NCI-H226 (cell line): ENCODE results near the gene RPL32.
"Not testable (repeated sequence)": the region's sequence is repeated elsewhere in the genome, so short reads cannot be mapped to it uniquely, and the experiment has no call there.

Source experiments
- DNase-seq: peaks from one replicate; pipeline ENCODE4 v3.0.0-alpha.2; 2015

Gene RPL32

DNA sequence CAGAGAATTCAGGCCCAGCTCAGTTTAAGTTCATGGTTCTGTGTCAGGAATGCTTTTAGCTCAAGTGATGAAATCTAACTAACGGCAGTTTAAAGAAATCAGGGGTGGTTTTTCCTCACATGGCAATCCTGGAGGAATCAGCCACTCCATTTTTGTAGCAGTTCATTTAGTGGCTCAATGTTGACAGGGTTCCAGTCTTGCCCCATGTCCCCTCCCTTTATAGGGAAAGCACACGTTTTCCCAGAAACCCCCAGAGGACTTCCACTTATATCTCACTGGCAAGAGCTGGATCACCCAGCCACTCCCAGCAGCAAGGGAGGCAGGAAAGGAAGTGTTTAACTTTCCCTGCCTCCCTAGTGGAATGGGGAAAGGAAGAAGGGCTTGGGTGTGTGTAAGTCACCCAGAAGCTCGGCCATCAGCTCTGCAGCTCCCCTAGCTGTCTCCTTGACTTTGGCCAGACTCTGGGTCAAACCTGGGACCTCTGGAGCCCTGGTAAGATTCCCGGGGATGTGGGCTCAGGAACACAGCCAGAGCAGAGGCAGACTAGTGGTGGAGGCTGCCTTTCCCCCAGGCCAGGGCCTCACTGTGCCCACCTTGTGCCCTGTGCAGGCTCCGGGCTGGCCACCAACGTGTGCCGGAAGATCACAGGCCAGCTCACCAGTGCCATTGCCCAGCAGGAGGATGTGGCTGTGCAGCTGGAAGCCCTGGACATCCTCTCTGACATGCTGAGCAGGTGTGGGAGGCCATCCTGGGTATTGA, 33.6 kb downstream of the RPL32 start:
- DNase-seq = no peak

- no peak for DNase-seq
These were observed 34.3 kb downstream of the RPL32 start for GRCh38 chr3:12807066-12807465.

- no peak for DNase-seq
These were observed 38.0 kb downstream of the RPL32 start for GRCh38 chr3:12803371-12803770.

DNA sequence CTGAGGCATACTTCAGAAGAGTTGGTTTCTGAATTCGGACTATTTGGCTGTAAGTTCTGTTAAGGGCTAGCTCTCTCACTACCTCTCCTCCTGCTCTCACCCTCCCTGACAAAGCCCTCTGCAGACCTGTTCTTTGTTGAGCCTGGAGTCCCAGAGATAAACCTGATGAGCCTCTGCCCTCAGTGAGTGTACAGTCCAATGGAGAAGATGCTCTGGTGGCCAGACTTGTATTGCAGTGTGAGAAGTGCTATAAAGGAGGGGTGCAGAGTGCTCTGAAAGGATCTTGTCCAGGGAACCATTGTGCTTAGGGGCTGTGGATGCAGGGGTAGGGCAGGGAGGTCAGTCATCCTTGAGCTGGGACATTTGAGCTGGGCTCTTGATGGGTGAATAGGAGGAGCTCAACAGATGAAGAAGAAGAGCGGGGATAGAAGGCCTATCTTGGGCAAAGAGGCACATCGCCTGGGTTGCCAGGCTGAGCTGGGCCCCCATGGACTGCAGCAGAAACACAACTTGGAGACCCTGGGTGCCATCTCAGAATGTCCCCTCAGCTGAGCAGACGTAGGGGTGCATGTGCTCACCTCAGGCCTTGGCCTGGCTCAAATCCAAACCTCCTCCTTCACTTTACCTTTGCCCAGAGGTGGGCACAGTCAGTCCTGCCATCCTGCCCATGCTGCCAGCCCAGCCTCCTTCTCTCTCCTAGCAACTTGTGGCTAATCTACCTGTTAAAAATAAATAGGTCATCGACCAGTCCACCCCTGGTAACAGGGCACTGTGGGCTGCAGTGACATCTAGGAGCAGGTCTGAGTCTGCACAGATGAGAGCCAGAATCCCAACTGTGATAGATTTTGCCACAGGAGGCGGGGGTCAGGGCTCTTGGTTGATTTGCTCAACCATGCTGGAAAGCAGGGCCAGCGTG, 41.6 kb downstream of the RPL32 start:
- DNase-seq = no peak

DNA sequence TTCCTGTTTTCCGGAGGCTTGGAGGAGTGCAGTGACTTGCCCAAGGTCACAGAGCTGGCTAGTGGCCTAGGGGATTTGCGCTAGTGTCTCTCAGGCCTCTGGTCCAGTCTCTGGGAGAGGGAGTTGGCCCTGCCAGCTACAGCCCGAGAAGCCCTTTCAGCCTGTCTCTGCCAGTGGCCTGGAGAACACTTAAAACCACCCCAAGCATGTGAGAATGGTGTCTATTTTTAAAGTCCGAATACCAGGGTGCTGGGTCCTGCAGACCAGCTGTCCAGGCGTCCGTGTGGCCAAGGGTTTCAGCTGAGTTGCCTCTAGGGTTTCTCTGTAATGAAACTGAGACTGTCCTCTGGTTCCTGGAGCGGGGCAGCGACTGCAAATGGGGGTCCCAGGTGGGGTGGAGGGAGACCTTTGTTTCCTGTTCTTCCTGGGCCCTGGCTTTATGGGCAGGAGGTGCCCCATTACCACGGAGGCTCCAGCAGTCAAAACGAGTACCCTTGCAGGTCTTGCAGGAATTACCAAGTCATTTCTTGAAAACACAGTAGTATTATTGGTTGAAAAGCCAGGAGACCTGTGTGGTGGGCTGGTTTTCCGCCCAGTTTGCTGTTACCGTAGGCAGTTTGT, 42.7 kb downstream of the RPL32 start:
- DNase-seq = no peak

GRCh38 chr3:12797892-12798558, 43.3 kb downstream of the RPL32 start:
- no peak for DNase-seq

DNA sequence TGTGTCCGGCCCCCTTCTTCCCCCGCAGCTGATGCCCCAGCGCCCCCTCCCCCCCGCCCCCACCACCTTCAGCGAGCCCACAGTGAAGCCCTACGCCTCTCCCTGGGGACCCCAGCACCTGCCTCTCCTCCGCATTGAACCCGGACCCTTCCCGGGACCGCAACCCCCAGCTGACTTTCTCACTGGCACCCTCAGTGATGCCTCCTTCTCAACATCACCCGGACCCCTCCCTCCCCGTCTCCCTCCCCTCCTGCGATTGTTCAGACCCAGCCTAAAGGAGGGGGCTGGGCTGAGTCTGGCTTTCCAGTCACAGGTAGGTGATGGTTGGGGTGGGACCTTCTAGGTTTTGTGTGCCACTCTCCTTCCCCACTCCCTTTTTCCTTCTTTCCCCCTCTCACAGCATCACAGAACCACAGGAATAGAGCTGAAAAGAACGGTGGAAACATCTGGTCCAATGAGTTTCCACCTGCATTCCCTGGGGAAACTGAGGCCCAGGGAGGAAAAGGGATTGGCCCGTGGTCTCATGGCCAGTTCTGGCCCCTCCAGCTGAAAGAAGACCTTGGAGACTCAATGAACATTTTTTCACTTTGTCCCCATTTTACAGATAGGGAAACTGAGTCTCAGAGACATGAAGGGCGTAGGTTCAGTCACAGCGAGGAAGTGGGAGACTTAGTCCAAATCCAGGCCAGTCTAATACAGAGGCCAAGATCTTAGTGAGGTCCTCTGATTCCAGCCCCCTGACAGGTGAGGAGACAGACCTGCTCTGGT, 44.1 kb downstream of the RPL32 start:
- DNase-seq = no peak

DNA sequence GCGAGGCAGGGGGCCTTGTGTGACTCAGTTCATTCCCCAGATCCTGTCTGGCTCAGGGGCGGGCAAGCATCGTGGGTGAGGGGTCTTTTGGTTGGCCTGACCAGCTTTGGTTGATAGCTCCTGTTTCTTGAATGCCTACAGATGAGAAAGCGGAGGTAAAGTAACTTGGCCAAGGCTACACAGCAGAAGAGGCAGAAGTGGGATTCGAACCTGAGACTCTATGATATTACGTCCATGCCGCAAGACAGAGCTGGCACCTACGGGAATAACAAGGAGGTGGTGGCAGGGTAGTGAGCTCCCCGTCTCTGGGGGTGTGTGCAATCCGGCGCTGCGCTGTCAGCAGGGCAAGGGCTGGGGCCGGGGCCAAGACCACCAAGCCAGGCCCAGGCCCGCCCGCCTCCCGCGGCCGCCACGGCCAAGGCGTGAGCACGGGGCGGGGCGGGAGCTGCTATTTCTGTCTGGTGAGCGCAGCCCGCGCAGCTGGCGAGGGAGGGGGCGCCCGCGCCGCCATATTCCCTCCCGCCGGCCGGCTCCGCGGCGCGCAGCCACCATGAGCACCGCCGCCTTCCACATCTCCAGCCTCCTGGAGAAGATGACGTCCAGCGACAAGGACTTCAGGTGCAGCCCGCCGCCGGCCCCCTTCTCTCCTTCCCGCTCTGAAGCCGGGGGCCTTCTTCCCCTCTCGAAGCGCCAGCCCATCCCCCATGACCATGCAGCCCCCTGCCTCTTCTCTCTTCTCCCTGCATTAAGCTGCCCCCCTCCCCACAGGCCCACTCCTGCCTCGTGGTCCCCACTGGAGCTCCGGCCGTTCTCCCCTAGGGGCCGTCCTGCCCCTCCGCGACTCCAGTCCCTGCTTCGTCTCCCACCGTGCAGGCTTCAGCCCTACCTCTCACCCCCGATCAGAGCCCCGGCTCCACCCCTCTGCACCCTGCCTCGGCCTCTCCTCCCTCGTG, 44.9 kb downstream of the RPL32 start, which contains the start of gene CAND2:
Gene CAND2, plus strand, starts transcription at position 510 of the 953 bp plus-strand sequence. Its CDS starts 41 bp downstream, at position 551.
- DNase-seq = peak; percentile 45

DNA sequence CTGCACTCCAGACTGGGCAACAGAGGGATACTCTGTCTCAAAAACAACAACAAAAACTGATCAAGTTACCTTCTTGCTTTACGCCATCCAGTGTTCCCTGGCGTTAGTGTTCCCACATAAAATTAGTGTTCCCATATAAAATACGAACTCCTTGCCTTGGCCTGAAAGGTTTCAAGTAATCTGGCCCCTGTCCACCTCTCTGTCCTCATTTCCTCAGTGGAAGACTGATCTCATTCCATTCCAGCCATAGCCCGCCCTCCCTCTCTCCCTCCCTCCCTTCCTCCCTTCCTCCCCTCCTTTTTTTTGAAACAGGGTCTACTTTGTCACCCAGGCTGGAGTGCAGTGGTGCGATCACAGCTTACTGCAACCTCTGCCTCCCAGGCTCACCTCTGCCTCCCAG, 47.7 kb downstream of the RPL32 start:
- DNase-seq = no peak

- DNase-seq = no peak
These were observed 49.9 kb downstream of the RPL32 start for GRCh38 chr3:12791430-12791829.

- not testable (repeated sequence) for DNase-seq
These were observed 53.2 kb downstream of the RPL32 start for GRCh38 chr3:12787967-12788690.

GRCh38 chr3:12787346-12787745, 54.0 kb downstream of the RPL32 start:
- not testable (repeated sequence) for DNase-seq

GRCh38 chr3:12785096-12785495, 56.3 kb downstream of the RPL32 start:
- no peak for DNase-seq
